Measurements from ENCODE around the gene SDF4.

DNA sequence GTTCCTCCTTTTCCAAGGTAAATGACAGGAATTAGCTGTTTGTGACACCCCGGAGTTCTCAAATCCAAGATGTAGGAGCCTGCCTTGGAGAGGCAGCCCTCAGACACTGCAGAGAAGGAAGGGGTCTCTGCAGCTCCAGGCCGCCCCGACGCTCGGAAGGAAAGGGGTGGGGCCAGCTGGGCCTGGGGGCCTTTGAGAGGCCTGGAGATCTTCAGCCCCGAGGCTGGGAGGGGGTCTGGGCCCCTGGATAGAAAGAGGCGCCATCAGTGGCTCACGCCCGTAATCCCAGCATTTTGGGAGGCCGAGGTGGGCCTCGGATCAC is 24.3 kb downstream of the SDF4 start:
- TF ChIP-seq, protein P1, sequence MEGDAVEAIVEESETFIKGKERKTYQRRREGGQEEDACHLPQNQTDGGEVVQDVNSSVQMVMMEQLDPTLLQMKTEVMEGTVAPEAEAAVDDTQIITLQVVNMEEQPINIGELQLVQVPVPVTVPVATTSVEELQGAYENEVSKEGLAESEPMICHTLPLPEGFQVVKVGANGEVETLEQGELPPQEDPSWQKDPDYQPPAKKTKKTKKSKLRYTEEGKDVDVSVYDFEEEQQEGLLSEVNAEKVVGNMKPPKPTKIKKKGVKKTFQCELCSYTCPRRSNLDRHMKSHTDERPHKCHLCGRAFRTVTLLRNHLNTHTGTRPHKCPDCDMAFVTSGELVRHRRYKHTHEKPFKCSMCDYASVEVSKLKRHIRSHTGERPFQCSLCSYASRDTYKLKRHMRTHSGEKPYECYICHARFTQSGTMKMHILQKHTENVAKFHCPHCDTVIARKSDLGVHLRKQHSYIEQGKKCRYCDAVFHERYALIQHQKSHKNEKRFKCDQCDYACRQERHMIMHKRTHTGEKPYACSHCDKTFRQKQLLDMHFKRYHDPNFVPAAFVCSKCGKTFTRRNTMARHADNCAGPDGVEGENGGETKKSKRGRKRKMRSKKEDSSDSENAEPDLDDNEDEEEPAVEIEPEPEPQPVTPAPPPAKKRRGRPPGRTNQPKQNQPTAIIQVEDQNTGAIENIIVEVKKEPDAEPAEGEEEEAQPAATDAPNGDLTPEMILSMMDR (IDR thresholded peaks at IDR 0.05; ENCODE audit: low read depth, low read length, poor library complexity, severe bottlenecking): no peak
- no peak for TF ChIP-seq EZH2phosphoT487 (IDR thresholded peaks at IDR 0.05; ENCODE audit: borderline replicate concordance, low read length)
